K562 (cell line): Measurements from ENCODE around the gene SNCB. TPM values are rescaled to one million over a fixed set of nuclear protein-coding genes. Genes with fewer than 3 reads are reported as not detected.

Source experiments
- AFF4 ChIP-seq: sonication (generic); formaldehyde crosslinking; IDR thresholded peaks from 2 replicates; pipeline ENCODE4 v1.8.0; 2023; ENCODE audit warnings: mild to moderate bottlenecking, missing genetic modification reagents
- BACH1 ChIP-seq: fragments of 200-800 bp; sonication (Bioruptor generic); IDR thresholded peaks from 2 replicates; pipeline ENCODE4 v1.6.1; 2016; ENCODE audit warnings: missing genetic modification characterization, missing compliant biosample characterization
- BRCA1 ChIP-seq, 2 experiments: fragments of 450-650 bp in 1 of 2; sonication (generic) in 1 of 2; formaldehyde crosslinking in 1 of 2; IDR thresholded peaks; 2 replicates each; pipeline versions ENCODE4 v1.5.0 to v1.6.1; 2017 to 2020; ENCODE audit warnings: mild to moderate bottlenecking in 1 of 2, missing genetic modification reagents in 1 of 2
- CREB5 ChIP-seq: fragments of 250-450 bp; sonication (Bioruptor Pico); IDR thresholded peaks from 2 replicates; pipeline ENCODE4 v1.5.0; 2020; ENCODE audit warnings: mild to moderate bottlenecking
- HMGN3 ChIP-seq: IDR thresholded peaks from 2 replicates; pipeline ENCODE4 v1.6.1; 2011; ENCODE audit warnings: borderline replicate concordance, low read depth, mild to moderate bottlenecking, mixed read lengths, low read length; ENCODE audit not compliant: insufficient read length; ENCODE audit errors: extremely low read depth
- ILF3 ChIP-seq: fragments of 450-650 bp; IDR thresholded peaks from 2 replicates; pipeline ENCODE4 v1.6.1; 2018; ENCODE audit warnings: antibody characterized with exemption, mild to moderate bottlenecking, moderate library complexity, borderline replicate concordance
- KAT7 ChIP-seq: sonication (generic); formaldehyde crosslinking; IDR thresholded peaks from 2 replicates; pipeline ENCODE4 v1.8.0; 2022; ENCODE audit warnings: missing genetic modification reagents, mild to moderate bottlenecking, borderline replicate concordance
- MLLT1 ChIP-seq, 2 experiments: fragments of 450-650 bp; IDR thresholded peaks; 2 replicates each; pipeline ENCODE4 v1.6.1; 2016
- MNT ChIP-seq, 2 experiments: fragments of 450-650 bp; conservative IDR thresholded peaks; 2 replicates each; pipeline ENCODE4 v1.6.1; 2017; ENCODE audit warnings: mild to moderate bottlenecking in 2 of 2, moderate library complexity in 2 of 2
- MXI1 ChIP-seq: IDR thresholded peaks from 2 replicates; pipeline ENCODE4 v1.6.1; 2011; ENCODE audit warnings: low read depth, mild to moderate bottlenecking, improper control_type of control experiment, low read length
- MYNN ChIP-seq, 2 experiments: sonication (generic); formaldehyde crosslinking in 1 of 2; IDR thresholded peaks; 2 replicates each; pipeline versions ENCODE4 v1.5.0 to v1.6.1; 2016 to 2020; ENCODE audit warnings: antibody characterized with exemption in 1 of 2, missing genetic modification reagents in 1 of 2
- NFATC3 ChIP-seq: fragments of 450-650 bp; IDR thresholded peaks from 2 replicates; pipeline ENCODE4 v1.6.1; 2017; ENCODE audit warnings: mild to moderate bottlenecking
- POLR2H ChIP-seq: IDR thresholded peaks from 2 replicates; pipeline ENCODE4 v1.6.1; 2016; ENCODE audit warnings: missing genetic modification characterization, low read depth, mild to moderate bottlenecking, control low read depth, missing compliant biosample characterization, moderate library complexity
- SMARCA4 ChIP-seq: fragments of 450-650 bp; IDR thresholded peaks from 2 replicates; pipeline ENCODE4 v1.6.1; 2016
- TAF9B ChIP-seq: fragments of 450-650 bp; IDR thresholded peaks from 2 replicates; pipeline ENCODE4 v1.6.1; 2018; ENCODE audit warnings: mild to moderate bottlenecking; ENCODE audit not compliant: partially characterized antibody
- TEAD2 ChIP-seq: fragments of 450-650 bp; IDR thresholded peaks from 2 replicates; pipeline ENCODE4 v1.6.1; 2016; ENCODE audit warnings: missing genetic modification characterization, control low read depth, missing compliant biosample characterization
- ZEB2 ChIP-seq: fragments of 450-650 bp; IDR thresholded peaks from 2 replicates; pipeline ENCODE4 v1.6.1; 2016
- ZKSCAN8 ChIP-seq: fragments of 200-800 bp; sonication (Bioruptor generic); IDR thresholded peaks from 2 replicates; pipeline ENCODE4 v1.6.1; 2016; ENCODE audit warnings: missing genetic modification characterization, missing compliant biosample characterization
- ZNF696 ChIP-seq: fragments of 250-450 bp; sonication (Bioruptor Pico); conservative IDR thresholded peaks from 2 replicates; pipeline ENCODE4 v1.4.0; 2020; ENCODE audit warnings: mild to moderate bottlenecking, moderate library complexity
- ZSCAN32 ChIP-seq: fragments of 450-650 bp; formaldehyde crosslinking; IDR thresholded peaks from 2 replicates; pipeline ENCODE4 v1.4.0; 2020; ENCODE audit warnings: mild to moderate bottlenecking, moderate library complexity
- polyA plus RNA-seq, 8 experiments: library from polyadenylated mRNA; depleted of rRNA in 4 of 8; stranded (reverse) in 5 of 8; unstranded in 3 of 8; fragments of >200 nt; fragmentation: Nextera tagmentation in 2 of 8; fragmentation: Illumina TruSeq in 1 of 8; extraction: Ambion mirVana in 2 of 8; extraction: Trizol in 1 of 8; gene quantifications; 2 replicates each; pipeline versions ENCODE4 v1.2.1 to v1.2.3, GENCODE V29; 2011 to 2014; ENCODE audit warnings: inconsistent platforms in 1 of 8, missing spikeins in 1 of 8
- total RNA-seq, 7 experiments: library from RNA; depleted of rRNA in 6 of 7; stranded (reverse); fragments of >200 nt in 6 of 7; fragmentation: Illumina TruSeq in 2 of 7; extraction: Trizol in 2 of 7; gene quantifications; 2 replicates each; pipeline versions ENCODE4 v1.2.1 to v1.2.3, GENCODE V29; 2011 to 2021; ENCODE audit warnings: low replicate concordance in 1 of 7

The SNCB gene
- total and polyA plus RNA-seq, 9 of the 15 experiments (the other 6 are each of a cell fraction or from before 2014, with no cell fraction given): not detected

- peak; percentile 78 for TF ChIP-seq SMARCA4
- no peak for TF ChIP-seq ZNF696 (CRISPR knock-in tag)
- no peak for TF ChIP-seq POLR2H (tag)
- peak in 1 of 2 experiments; percentile 49; a peak in 2 of 4 replicates for TF ChIP-seq MNT (conservative IDR thresholded peaks at IDR 0.05)
- TF ChIP-seq MYNN (IDR thresholded peaks at IDR 0.05): peak; percentile 61; the same call in 1 of the 2 replicates
- no peak for TF ChIP-seq MYNN (CRISPR knock-in tag; IDR thresholded peaks at IDR 0.05)
- no peak for TF ChIP-seq ZSCAN32 (CRISPR knock-in tag)
- no peak for TF ChIP-seq CREB5 (CRISPR knock-in tag)
- no peak for TF ChIP-seq NFATC3
- no peak for TF ChIP-seq MXI1
- no peak for TF ChIP-seq ZEB2
- no peak for TF ChIP-seq ILF3
- TF ChIP-seq MLLT1 (IDR thresholded peaks at IDR 0.05): no peak
- no peak for TF ChIP-seq HMGN3
- no peak for TF ChIP-seq BRCA1 (IDR thresholded peaks at IDR 0.05)
- no peak for TF ChIP-seq BRCA1 (CRISPR knock-in tag; IDR thresholded peaks at IDR 0.05)
- no peak for TF ChIP-seq BACH1 (tag)
- no peak for TF ChIP-seq AFF4
- TF ChIP-seq TEAD2 (tag): no peak
- no peak for TF ChIP-seq KAT7
- TF ChIP-seq ZKSCAN8 (CRISPR knock-in tag): no peak
- TF ChIP-seq TAF9B: no peak
Measured at GRCh38 chr5:176648474-176649194, 18.3 kb upstream of the SNCB start (continued).
